DOHH2 (cell line): Measurements from ENCODE around the gene AMOT.

ENCODE experiments used
- EZH2phosphoT487 ChIP-seq: fragments of 200-600 bp; sonication (generic); IDR thresholded peaks from 2 replicates; pipeline ENCODE4 v1.6.1; 2017; ENCODE audit warnings: borderline replicate concordance, mild to moderate bottlenecking, antibody characterized with exemption, low read length, moderate library complexity, mixed read lengths
- TF ChIP-seq, protein P1 (sequence below): fragments of 200-600 bp; sonication (generic); IDR thresholded peaks from one replicate; pipeline ENCODE4 v1.5.1; 2014; ENCODE audit warnings: antibody characterized with exemption, mild to moderate bottlenecking, low read depth, low read length; ENCODE audit not compliant: poor library complexity, severe bottlenecking

DNA sequence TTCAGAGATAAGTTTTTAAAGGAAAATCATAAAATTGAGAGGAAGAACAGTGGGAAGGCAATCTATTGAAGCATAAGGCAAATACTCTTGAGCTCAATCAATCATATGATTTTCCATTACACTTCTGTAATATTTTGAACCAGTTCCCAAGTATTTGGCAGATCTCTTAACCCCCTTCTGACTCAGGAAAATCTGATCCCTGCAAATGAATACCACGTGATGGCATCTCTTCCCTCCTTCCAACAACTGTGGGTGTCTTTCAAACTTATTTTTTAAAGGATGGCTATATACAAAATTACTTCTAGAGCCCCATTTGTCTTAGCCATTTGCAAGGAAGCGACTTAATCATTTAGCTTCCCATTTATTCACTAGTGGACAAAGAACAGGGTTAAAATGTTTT, 41.9 kb downstream of the AMOT start:
- TF ChIP-seq, protein P1, sequence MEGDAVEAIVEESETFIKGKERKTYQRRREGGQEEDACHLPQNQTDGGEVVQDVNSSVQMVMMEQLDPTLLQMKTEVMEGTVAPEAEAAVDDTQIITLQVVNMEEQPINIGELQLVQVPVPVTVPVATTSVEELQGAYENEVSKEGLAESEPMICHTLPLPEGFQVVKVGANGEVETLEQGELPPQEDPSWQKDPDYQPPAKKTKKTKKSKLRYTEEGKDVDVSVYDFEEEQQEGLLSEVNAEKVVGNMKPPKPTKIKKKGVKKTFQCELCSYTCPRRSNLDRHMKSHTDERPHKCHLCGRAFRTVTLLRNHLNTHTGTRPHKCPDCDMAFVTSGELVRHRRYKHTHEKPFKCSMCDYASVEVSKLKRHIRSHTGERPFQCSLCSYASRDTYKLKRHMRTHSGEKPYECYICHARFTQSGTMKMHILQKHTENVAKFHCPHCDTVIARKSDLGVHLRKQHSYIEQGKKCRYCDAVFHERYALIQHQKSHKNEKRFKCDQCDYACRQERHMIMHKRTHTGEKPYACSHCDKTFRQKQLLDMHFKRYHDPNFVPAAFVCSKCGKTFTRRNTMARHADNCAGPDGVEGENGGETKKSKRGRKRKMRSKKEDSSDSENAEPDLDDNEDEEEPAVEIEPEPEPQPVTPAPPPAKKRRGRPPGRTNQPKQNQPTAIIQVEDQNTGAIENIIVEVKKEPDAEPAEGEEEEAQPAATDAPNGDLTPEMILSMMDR, result no peak
- no peak for TF ChIP-seq EZH2phosphoT487
